ENCODE results near the gene AP5S1. TPM values are rescaled to one million over a fixed set of nuclear protein-coding genes. Genes with fewer than 3 reads are reported as not detected.

The AP5S1 gene
- total RNA-seq, 1 experiment from 2014 or later, result 17.5 TPM

- H3K4me3 ChIP-seq (ENCODE audit: low read depth, low read length, poor library complexity, severe bottlenecking), result no peak overlapping the region
- no peaks in the 10 kb centered on the region for H3K27me3 ChIP-seq (replicated peaks; ENCODE audit: insufficient read depth, low read depth, low read length, poor library complexity)
- BruUV-seq (replicated peaks), result TSS peak; percentile 18
- no peaks in the 10 kb centered on the region for H3K4me1 ChIP-seq (ENCODE audit: insufficient read depth, low read length, poor library complexity, severe bottlenecking)
- intact Hi-C loops (cut with micrococcal nuclease; ENCODE audit: unreplicated experiment), result no loop called here
- no peak for TF ChIP-seq CTCF (conservative IDR thresholded peaks at IDR 0.05; ENCODE audit: low read depth, low read length)
- no peak for TF ChIP-seq EZH2 (IDR thresholded peaks at IDR 0.05; ENCODE audit: borderline replicate concordance, low read depth, low read length, poor library complexity, severe bottlenecking)
- H3K27ac ChIP-seq (ENCODE audit: low read depth, low read length, poor library complexity, severe bottlenecking), result no peak overlapping the region
- CTCF ChIA-PET, result no interaction called here
- H3K36me3 ChIP-seq (ENCODE audit: insufficient read depth, low read length, poor library complexity, severe bottlenecking), result peaks cover 5% of the 10 kb centered on the region
- POLR2A ChIA-PET (ENCODE audit: low non-redundant PET), result interaction anchor here (0.6 kb wide), 1 partner anchor 28 kb away, joined by 3 read pairs; no protein-coding TSS in a partner anchor
- DNase-seq (ENCODE audit: low spot score), result no peak
- no peaks in the 10 kb centered on the region for H3K9me3 ChIP-seq (ENCODE audit: low read depth, low read length, poor library complexity, severe bottlenecking)
Measured at GRCh38 chr20:3873507-3873906, 53.2 kb downstream of the AP5S1 start.

- TF ChIP-seq EZH2 (IDR thresholded peaks at IDR 0.05; ENCODE audit: borderline replicate concordance, low read depth, low read length, poor library complexity, severe bottlenecking) (no peak), CTCF (conservative IDR thresholded peaks at IDR 0.05; ENCODE audit: low read depth, low read length) (no peak)
- intact Hi-C loops (cut with micrococcal nuclease; ENCODE audit: unreplicated experiment), result no loop called here
- Histone ChIP-seq H3K9me3 (ENCODE audit: low read depth, low read length, poor library complexity, severe bottlenecking) (no peaks in the 10 kb centered on the region), H3K27me3 (replicated peaks; ENCODE audit: insufficient read depth, low read depth, low read length, poor library complexity) (no peaks in the 10 kb centered on the region), H3K27ac (ENCODE audit: low read depth, low read length, poor library complexity, severe bottlenecking) (no peak overlapping the region), H3K4me1 (ENCODE audit: insufficient read depth, low read length, poor library complexity, severe bottlenecking) (no peaks in the 10 kb centered on the region), H3K36me3 (ENCODE audit: insufficient read depth, low read length, poor library complexity, severe bottlenecking) (peaks cover 5% of the 10 kb centered on the region), H3K4me3 (ENCODE audit: low read depth, low read length, poor library complexity, severe bottlenecking) (no peak overlapping the region)
- no peak for DNase-seq (ENCODE audit: low spot score)
- BruUV-seq (replicated peaks), result no TSS peak
- CTCF ChIA-PET, result no interaction called here
- POLR2A ChIA-PET (ENCODE audit: low non-redundant PET), result no interaction called here
Measured at GRCh38 chr20:3874194-3874844, 54.0 kb downstream of the AP5S1 start.

- H3K4me1 ChIP-seq (ENCODE audit: insufficient read depth, low read length, poor library complexity, severe bottlenecking), result no peaks in the 10 kb centered on the region
- H3K4me3 ChIP-seq (ENCODE audit: low read depth, low read length, poor library complexity, severe bottlenecking), result no peak overlapping the region
- intact Hi-C loops (cut with micrococcal nuclease; ENCODE audit: unreplicated experiment), result no loop called here
- ChIA-PET POLR2A (ENCODE audit: low non-redundant PET) (interaction anchor here (0.9 kb wide), 1 partner anchor 8 kb away, joined by 13 read pairs; no protein-coding TSS in a partner anchor), CTCF (interaction anchor here (0.7 kb wide), 1 partner anchor 21 kb away, joined by 5 read pairs; no protein-coding TSS in a partner anchor)
- H3K27ac ChIP-seq (ENCODE audit: low read depth, low read length, poor library complexity, severe bottlenecking), result no peak overlapping the region
- TF ChIP-seq CTCF (conservative IDR thresholded peaks at IDR 0.05; ENCODE audit: low read depth, low read length) (no peak), EZH2 (IDR thresholded peaks at IDR 0.05; ENCODE audit: borderline replicate concordance, low read depth, low read length, poor library complexity, severe bottlenecking) (no peak)
- H3K36me3 ChIP-seq (ENCODE audit: insufficient read depth, low read length, poor library complexity, severe bottlenecking), result peaks cover 5% of the 10 kb centered on the region
- no peaks in the 10 kb centered on the region for H3K9me3 ChIP-seq (ENCODE audit: low read depth, low read length, poor library complexity, severe bottlenecking)
- DNase-seq (ENCODE audit: low spot score), result no peak
- no TSS peak for BruUV-seq (replicated peaks)
- H3K27me3 ChIP-seq (replicated peaks; ENCODE audit: insufficient read depth, low read depth, low read length, poor library complexity), result no peaks in the 10 kb centered on the region
Measured at GRCh38 chr20:3875378-3875974, 55.1 kb downstream of the AP5S1 start.

Measured in A673 (cell line).